PC-3 (cell line): ENCODE measurements around the gene OR51S1. TPM values are rescaled to one million over a fixed set of nuclear protein-coding genes. Genes with fewer than 3 reads are reported as not detected.

Experiments
- ATAC-seq: fragments of 200-7000 bp; cut with Tn5 transposase; 2 replicates; pipeline ENCODE4 v1.9.1; 2020; ENCODE audit warnings: mild to moderate bottlenecking, moderate library complexity
- BruUV-seq: library from RNA; stranded (reverse); fragments of 400-500 nt; replicated peaks from 2 replicates; lab custom pipeline; 2021; lab: Mats Ljungman, UMichigan
- CTCF ChIA-PET: fragments of 300-600 bp; sonication (Branson Sonifier 250); formaldehyde crosslinking; loops from one replicate; lab custom pipeline; 2022; ENCODE audit warnings: antibody characterized with exemption; lab: Charles Lee
- POLR2A ChIA-PET: fragments of 300-600 bp; sonication (Branson Sonifier 250); formaldehyde crosslinking; loops from one replicate; lab custom pipeline; 2022; ENCODE audit warnings: antibody characterized with exemption; ENCODE audit not compliant: unreplicated experiment; lab: Charles Lee
- DNase-seq: peaks from one replicate; pipeline ENCODE4 v3.0.0-alpha.2; 2015
- H2AFZ ChIP-seq: fragments of 300-600 bp; sonication (generic); 2 replicates; pipeline ENCODE4 v1.6.0; 2016; ENCODE audit warnings: antibody characterized with exemption, low read length
- H3F3A ChIP-seq: fragments of 300-600 bp; sonication (generic); one replicate; pipeline ENCODE4 v1.6.0; 2017; ENCODE audit warnings: antibody characterized with exemption, low read length, control low read depth, mild to moderate bottlenecking; ENCODE audit not compliant: unreplicated experiment
- H3K27ac ChIP-seq: fragments of 300-600 bp; sonication (generic); 2 replicates; pipeline ENCODE4 v1.5.1; 2016; ENCODE audit warnings: mild to moderate bottlenecking, low read length
- H3K27me3 ChIP-seq: fragments of 300-600 bp; sonication (generic); 2 replicates; pipeline ENCODE4 v1.6.1; 2016; ENCODE audit warnings: low read length, mixed read lengths
- H3K36me3 ChIP-seq: fragments of 300-600 bp; sonication (generic); 2 replicates; pipeline ENCODE4 v1.6.1; 2016; ENCODE audit warnings: low read depth, mixed run types, low read length, mixed read lengths
- H3K4me1 ChIP-seq: fragments of 300-600 bp; sonication (generic); 2 replicates; pipeline ENCODE4 v1.5.1; 2016; ENCODE audit warnings: low read length; ENCODE audit not compliant: insufficient read depth
- H3K4me2 ChIP-seq: fragments of 300-600 bp; sonication (generic); 2 replicates; pipeline ENCODE4 v1.6.0; 2016; ENCODE audit warnings: low read length
- H3K4me3 ChIP-seq: fragments of 300-600 bp; sonication (generic); 2 replicates; pipeline ENCODE4 v1.5.1; 2016; ENCODE audit warnings: mild to moderate bottlenecking, low read length, mixed read lengths
- H3K79me2 ChIP-seq: fragments of 300-600 bp; sonication (generic); 2 replicates; pipeline ENCODE4 v1.6.1; 2017; ENCODE audit warnings: low read length, mixed read lengths
- H3K9ac ChIP-seq: fragments of 300-600 bp; sonication (generic); 2 replicates; pipeline ENCODE4 v1.6.0; 2016; ENCODE audit warnings: mild to moderate bottlenecking, low read length
- H3K9me2 ChIP-seq: fragments of 300-600 bp; sonication (generic); replicated peaks from 2 replicates; pipeline ENCODE4 v1.6.1; 2016; ENCODE audit warnings: mixed run types, low read length, mixed read lengths
- H3K9me3 ChIP-seq: fragments of 300-600 bp; sonication (generic); 2 replicates; pipeline ENCODE4 v1.6.1; 2016; ENCODE audit warnings: low read length, mixed read lengths
- H4K20me1 ChIP-seq: fragments of 300-600 bp; sonication (generic); 2 replicates; pipeline ENCODE4 v1.6.1; 2016; ENCODE audit warnings: low read length, mixed read lengths
- EZH2 ChIP-seq: fragments of 300-600 bp; sonication (generic); IDR thresholded peaks from one replicate; pipeline ENCODE4 v1.6.1; 2017; ENCODE audit warnings: antibody characterized with exemption, mild to moderate bottlenecking, low read length; ENCODE audit not compliant: unreplicated experiment
- EZH2phosphoT487 ChIP-seq: fragments of 300-600 bp; sonication (generic); IDR thresholded peaks from 2 replicates; pipeline ENCODE4 v1.6.1; 2018; ENCODE audit warnings: mild to moderate bottlenecking, antibody characterized with exemption, low read length, borderline replicate concordance
- intact Hi-C: fragments of 100-400 bp; cut with micrococcal nuclease; formaldehyde crosslinking; loops from 2 replicates; pipeline ENCODE4 v1.9.0; 2023
- total RNA-seq: library from RNA; depleted of rRNA; stranded (reverse); fragments of >200 nt; gene quantifications from 2 replicates; pipeline ENCODE4 v1.2.3, GENCODE V29; 2014
- TF ChIP-seq, protein P1 (sequence below): fragments of 300-600 bp; sonication (generic); conservative IDR thresholded peaks from 2 replicates; pipeline ENCODE4 v1.5.1; 2017; ENCODE audit warnings: antibody characterized with exemption, low read depth, mild to moderate bottlenecking, low read length

The OR51S1 gene
- total RNA-seq, 1 experiment from 2014 or later: not detected

DNA sequence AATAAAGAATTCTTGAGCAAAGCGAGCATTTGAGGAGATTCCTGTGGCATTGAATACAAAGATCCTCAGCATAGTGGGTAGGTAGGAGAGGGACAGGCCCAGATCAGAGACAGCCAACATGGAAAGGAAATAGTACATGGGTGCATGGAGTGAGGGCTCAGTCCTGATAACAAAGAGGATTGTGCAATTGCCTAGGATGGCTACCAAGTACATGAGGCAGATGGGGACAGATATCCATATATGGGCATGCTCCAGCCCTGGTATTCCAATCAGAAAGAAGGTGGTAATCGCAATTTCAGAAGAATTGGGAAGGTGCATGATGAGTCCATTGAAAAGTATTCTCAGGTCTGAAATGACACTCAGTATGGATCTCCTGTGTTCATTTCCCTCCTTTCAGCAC lies 41.3 kb upstream of the OR51S1 start:
- no peak overlapping the region for H3K27ac ChIP-seq
- peaks cover 2% of the 10 kb centered on the region; the same call in 1 of the 2 replicates for H3K27me3 ChIP-seq
- H3K4me1 ChIP-seq: peaks cover 6% of the 10 kb centered on the region; the same call in 1 of the 2 replicates
- no peaks in the 10 kb centered on the region for H3K9me2 ChIP-seq
- intact Hi-C loops: no loop called here
- H3K4me3 ChIP-seq: no peak overlapping the region
- TF ChIP-seq, protein P1, sequence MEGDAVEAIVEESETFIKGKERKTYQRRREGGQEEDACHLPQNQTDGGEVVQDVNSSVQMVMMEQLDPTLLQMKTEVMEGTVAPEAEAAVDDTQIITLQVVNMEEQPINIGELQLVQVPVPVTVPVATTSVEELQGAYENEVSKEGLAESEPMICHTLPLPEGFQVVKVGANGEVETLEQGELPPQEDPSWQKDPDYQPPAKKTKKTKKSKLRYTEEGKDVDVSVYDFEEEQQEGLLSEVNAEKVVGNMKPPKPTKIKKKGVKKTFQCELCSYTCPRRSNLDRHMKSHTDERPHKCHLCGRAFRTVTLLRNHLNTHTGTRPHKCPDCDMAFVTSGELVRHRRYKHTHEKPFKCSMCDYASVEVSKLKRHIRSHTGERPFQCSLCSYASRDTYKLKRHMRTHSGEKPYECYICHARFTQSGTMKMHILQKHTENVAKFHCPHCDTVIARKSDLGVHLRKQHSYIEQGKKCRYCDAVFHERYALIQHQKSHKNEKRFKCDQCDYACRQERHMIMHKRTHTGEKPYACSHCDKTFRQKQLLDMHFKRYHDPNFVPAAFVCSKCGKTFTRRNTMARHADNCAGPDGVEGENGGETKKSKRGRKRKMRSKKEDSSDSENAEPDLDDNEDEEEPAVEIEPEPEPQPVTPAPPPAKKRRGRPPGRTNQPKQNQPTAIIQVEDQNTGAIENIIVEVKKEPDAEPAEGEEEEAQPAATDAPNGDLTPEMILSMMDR: no peak
- TF ChIP-seq EZH2phosphoT487: no peak
- no peak for TF ChIP-seq EZH2
- H3K36me3 ChIP-seq: no peaks in the 10 kb centered on the region
- no peak overlapping the region for H2AFZ ChIP-seq
- ChIA-PET POLR2A (no interaction called here), CTCF (no interaction called here)
- no peak for DNase-seq
- H3K9ac ChIP-seq: no peak overlapping the region
- H3F3A ChIP-seq: no peaks in the 10 kb centered on the region
- ATAC-seq: no peak
- no peak overlapping the region for H3K4me2 ChIP-seq
- no TSS peak for BruUV-seq
- no peaks in the 10 kb centered on the region for H3K79me2 ChIP-seq
- no peaks in the 10 kb centered on the region for H4K20me1 ChIP-seq
- H3K9me3 ChIP-seq: no peaks in the 10 kb centered on the region

DNA sequence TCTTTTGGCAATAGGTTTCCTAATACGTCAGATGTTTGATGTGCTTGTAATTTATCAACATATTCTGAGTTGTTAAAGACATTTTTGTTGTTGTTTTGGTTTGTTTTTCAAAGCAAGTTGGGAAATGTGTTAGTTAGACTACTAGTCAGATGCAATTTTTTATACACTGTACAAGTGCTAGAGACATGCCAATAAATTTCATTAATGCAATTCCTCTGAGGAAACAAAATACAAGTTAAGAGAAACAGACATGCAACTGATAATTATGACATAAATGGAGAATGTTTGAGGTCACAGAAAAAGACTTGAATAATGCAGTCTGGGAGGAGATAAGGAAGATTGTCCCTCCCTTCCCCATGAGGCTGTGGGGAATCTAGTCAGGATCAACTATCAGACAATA lies 38.6 kb upstream of the OR51S1 start:
- Histone ChIP-seq H3K27me3 (no peaks in the 10 kb centered on the region), H3K9me2 (no peaks in the 10 kb centered on the region), H3K4me3 (no peak overlapping the region), H3K9me3 (no peaks in the 10 kb centered on the region), H3K9ac (no peak overlapping the region), H3K36me3 (no peaks in the 10 kb centered on the region), H4K20me1 (no peaks in the 10 kb centered on the region), H2AFZ (no peak overlapping the region), H3K27ac (no peak overlapping the region), H3K79me2 (no peaks in the 10 kb centered on the region), H3F3A (no peaks in the 10 kb centered on the region), H3K4me2 (no peak overlapping the region), H3K4me1 (peaks cover 6% of the 10 kb centered on the region; the same call in 1 of the 2 replicates)
- ChIA-PET POLR2A (no interaction called here), CTCF (no interaction called here)
- TF ChIP-seq EZH2 (no peak), EZH2phosphoT487 (no peak)
- TF ChIP-seq, protein P1: no peak
- DNase-seq: no peak
- no TSS peak for BruUV-seq
- no peak for ATAC-seq
- intact Hi-C loops: no loop called here

DNA sequence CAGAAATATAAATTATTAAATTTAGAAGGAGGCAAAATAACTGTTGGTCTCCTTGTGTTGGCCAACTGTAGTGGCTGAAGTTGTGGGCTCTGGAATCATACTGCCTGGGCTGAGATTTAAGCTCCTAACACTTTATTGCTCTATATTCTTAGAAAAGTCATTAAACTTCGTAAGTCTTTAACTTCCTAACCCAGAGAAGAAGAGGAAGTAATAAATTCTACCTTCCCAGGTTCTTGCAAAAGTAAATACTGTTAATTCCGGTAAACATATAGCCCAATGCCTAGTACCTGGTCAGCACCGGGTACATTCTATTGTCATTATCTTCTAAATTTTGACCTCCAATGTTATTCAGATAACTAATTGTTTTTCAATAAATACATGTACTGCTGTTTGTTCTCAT lies 37.2 kb upstream of the OR51S1 start:
- no peak overlapping the region for H3K9ac ChIP-seq
- BruUV-seq: no TSS peak
- no peaks in the 10 kb centered on the region for H3K27me3 ChIP-seq
- ChIA-PET POLR2A (no interaction called here), CTCF (no interaction called here)
- no peaks in the 10 kb centered on the region for H3F3A ChIP-seq
- no peak for ATAC-seq
- H4K20me1 ChIP-seq: no peaks in the 10 kb centered on the region
- H3K27ac ChIP-seq: no peak overlapping the region
- no peaks in the 10 kb centered on the region for H3K36me3 ChIP-seq
- intact Hi-C loops: no loop called here
- DNase-seq: no peak
- no peak overlapping the region for H3K4me2 ChIP-seq
- H3K9me3 ChIP-seq: no peaks in the 10 kb centered on the region
- H3K4me1 ChIP-seq: no peaks in the 10 kb centered on the region
- no peak overlapping the region for H3K4me3 ChIP-seq
- no peaks in the 10 kb centered on the region for H3K9me2 ChIP-seq
- TF ChIP-seq, protein P1: no peak
- TF ChIP-seq EZH2phosphoT487 (no peak), EZH2 (no peak)
- H3K79me2 ChIP-seq: no peaks in the 10 kb centered on the region
- no peak overlapping the region for H2AFZ ChIP-seq
